Mammary epithelial cell (primary cell): ENCODE data around the gene SH3BP2.

Source experiments
- EZH2 ChIP-seq: IDR thresholded peaks from 2 replicates; pipeline ENCODE4 v1.6.1; 2012; ENCODE audit warnings: low read length, inconsistent platforms, borderline replicate concordance
- TF ChIP-seq, protein P1 (sequence below), 2 donors: IDR thresholded peaks in 1 of 2; conservative IDR thresholded peaks in 1 of 2; 2 replicates each; pipeline ENCODE4 v1.5.1; 2011 to 2012; ENCODE audit warnings: inconsistent platforms in 2 of 2, low read length in 2 of 2, mild to moderate bottlenecking in 2 of 2, control low read depth in 1 of 2, low read depth in 1 of 2; ENCODE audit not compliant: insufficient read depth in 1 of 2; ENCODE audit errors: extremely low read depth in 1 of 2

GRCh38 chr4:2874861-2875260, 82.0 kb downstream of the SH3BP2 start:
- TF ChIP-seq, protein P1, sequence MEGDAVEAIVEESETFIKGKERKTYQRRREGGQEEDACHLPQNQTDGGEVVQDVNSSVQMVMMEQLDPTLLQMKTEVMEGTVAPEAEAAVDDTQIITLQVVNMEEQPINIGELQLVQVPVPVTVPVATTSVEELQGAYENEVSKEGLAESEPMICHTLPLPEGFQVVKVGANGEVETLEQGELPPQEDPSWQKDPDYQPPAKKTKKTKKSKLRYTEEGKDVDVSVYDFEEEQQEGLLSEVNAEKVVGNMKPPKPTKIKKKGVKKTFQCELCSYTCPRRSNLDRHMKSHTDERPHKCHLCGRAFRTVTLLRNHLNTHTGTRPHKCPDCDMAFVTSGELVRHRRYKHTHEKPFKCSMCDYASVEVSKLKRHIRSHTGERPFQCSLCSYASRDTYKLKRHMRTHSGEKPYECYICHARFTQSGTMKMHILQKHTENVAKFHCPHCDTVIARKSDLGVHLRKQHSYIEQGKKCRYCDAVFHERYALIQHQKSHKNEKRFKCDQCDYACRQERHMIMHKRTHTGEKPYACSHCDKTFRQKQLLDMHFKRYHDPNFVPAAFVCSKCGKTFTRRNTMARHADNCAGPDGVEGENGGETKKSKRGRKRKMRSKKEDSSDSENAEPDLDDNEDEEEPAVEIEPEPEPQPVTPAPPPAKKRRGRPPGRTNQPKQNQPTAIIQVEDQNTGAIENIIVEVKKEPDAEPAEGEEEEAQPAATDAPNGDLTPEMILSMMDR (conservative IDR thresholded peaks at IDR 0.05 in 1 of 2, IDR thresholded peaks at IDR 0.05 in 1 of 2; ENCODE audit: extremely low read depth in 1 of 2, insufficient read depth in 1 of 2, low read depth in 1 of 2, low read length in 2 of 2): no peak
- TF ChIP-seq EZH2: no peak
